HG03025 (cell line): ENCODE measurements around the gene YTHDC2.

Source experiments
- ATAC-seq: cut with Tn5 transposase; IDR thresholded peaks from one replicate; pipeline ENCODE4 v1.9.1; 2021; ENCODE audit warnings: mild to moderate bottlenecking, moderate library complexity; ENCODE audit not compliant: unreplicated experiment, low FRiP score

The YTHDC2 gene

GRCh38 chr5:113513384-113514288 lies at the start of gene YTHDC2:
Gene YTHDC2, plus strand, starts transcription at chr5:113513694. Its CDS starts 202 bp downstream, at chr5:113513896.
- peak; percentile 99 for ATAC-seq

GRCh38 chr5:113474100-113474728 lies 39.3 kb upstream of the YTHDC2 start:
- ATAC-seq = no peak

- no peak for ATAC-seq
Observed at GRCh38 chr5:113478691-113479090, 34.8 kb upstream of the YTHDC2 start.

- no peak for ATAC-seq
Observed at GRCh38 chr5:113480243-113480642, 33.3 kb upstream of the YTHDC2 start.

- no peak for ATAC-seq
Observed at GRCh38 chr5:113487416-113487780, 26.1 kb upstream of the YTHDC2 start.

- ATAC-seq = peak; percentile 37
Observed at GRCh38 chr5:113487781-113488644, 25.5 kb upstream of the YTHDC2 start, which contains the start of gene MCC. Gene MCC, minus strand, starts transcription at chr5:113488453.

GRCh38 chr5:113488645-113489184 lies 24.8 kb upstream of the YTHDC2 start:
- no peak for ATAC-seq

- no peak for ATAC-seq
Observed at GRCh38 chr5:113489299-113489698, 24.2 kb upstream of the YTHDC2 start.

- no peak for ATAC-seq
Observed at GRCh38 chr5:113490317-113490716, 23.2 kb upstream of the YTHDC2 start.

GRCh38 chr5:113491022-113491421 lies 22.5 kb upstream of the YTHDC2 start:
- no peak for ATAC-seq

GRCh38 chr5:113493446-113493845 lies 20.0 kb upstream of the YTHDC2 start:
- no peak for ATAC-seq

GRCh38 chr5:113495422-113495841 lies 18.1 kb upstream of the YTHDC2 start:
- ATAC-seq = no peak

- ATAC-seq = no peak
Observed at GRCh38 chr5:113502073-113502472, 11.4 kb upstream of the YTHDC2 start.

- ATAC-seq = no peak
Observed at GRCh38 chr5:113503146-113503545, 10.3 kb upstream of the YTHDC2 start.

GRCh38 chr5:113505181-113505580 lies 8.3 kb upstream of the YTHDC2 start:
- no peak for ATAC-seq

GRCh38 chr5:113507601-113508000 lies 5.9 kb upstream of the YTHDC2 start:
- no peak for ATAC-seq

- ATAC-seq = no peak
Observed at GRCh38 chr5:113508756-113509155, 4.7 kb upstream of the YTHDC2 start.

GRCh38 chr5:113510836-113511451 lies 2.5 kb upstream of the YTHDC2 start:
- no peak for ATAC-seq

- no peak for ATAC-seq
Observed at GRCh38 chr5:113512341-113512740, 1.2 kb upstream of the YTHDC2 start.

- no peak for ATAC-seq
Observed at GRCh38 chr5:113514289-113514635, 768 bp downstream of the YTHDC2 start.
